ENCODE measurements around the gene IGFL2.
"Not testable (repeated sequence)": the region's sequence is repeated elsewhere in the genome, so short reads cannot be mapped to it uniquely, and the experiment has no call there.

Gene IGFL2

GRCh38 chr19:46206682-46207081, 58.6 kb downstream of the IGFL2 start:
- no peak overlapping the region for H3K4me3 ChIP-seq (ENCODE audit: low read depth, low read length)

- H3K4me3 ChIP-seq (ENCODE audit: low read depth, low read length) = not testable (repeated sequence)
These were observed 59.8 kb downstream of the IGFL2 start for GRCh38 chr19:46207858-46208257.

GRCh38 chr19:46209051-46209450, 61.0 kb downstream of the IGFL2 start:
- H3K4me3 ChIP-seq (ENCODE audit: low read depth, low read length) = no peak overlapping the region

GRCh38 chr19:46209472-46209871, 61.4 kb downstream of the IGFL2 start:
- no peak overlapping the region for H3K4me3 ChIP-seq (ENCODE audit: low read depth, low read length)

GRCh38 chr19:46210669-46211068, 62.6 kb downstream of the IGFL2 start:
- no peak overlapping the region for H3K4me3 ChIP-seq (ENCODE audit: low read depth, low read length)
